AG04450 (cell line): Measurements from ENCODE around the gene CDC42EP3. TPM values are rescaled to one million over a fixed set of nuclear protein-coding genes. Genes with fewer than 3 reads are reported as not detected.
A peak's percentile ranks its signal among the peaks of the same experiment; 100 is the strongest.

Source experiments
- CTCF ChIA-PET: fragments of 300-600, 350-600 bp; formaldehyde crosslinking; extraction: SDS; loops from one replicate; lab custom pipeline; 2022; ENCODE audit warnings: antibody characterized with exemption, inconsistent platforms; lab: Charles Lee
- POLR2A ChIA-PET: fragments of 350-600 bp; formaldehyde crosslinking; extraction: SDS; loops from one replicate; lab custom pipeline; 2021; ENCODE audit warnings: antibody characterized with exemption, inconsistent platforms; lab: Yijun Ruan, JAX
- DNase-seq: peaks from one replicate; pipeline ENCODE4 v3.0.0-alpha.2; 2011; ENCODE audit warnings: low read depth, low spot score
- H3K27ac ChIP-seq: one replicate; pipeline ENCODE4 v1.5.1; 2012; ENCODE audit warnings: low read depth, low read length, control low read depth
- H3K27me3 ChIP-seq: one replicate; pipeline ENCODE4 v1.6.0; 2012; ENCODE audit warnings: low read length; ENCODE audit not compliant: control insufficient read depth, insufficient read depth
- H3K4me3 ChIP-seq: 2 replicates; pipeline ENCODE4 v1.5.1; 2011; ENCODE audit warnings: mild to moderate bottlenecking, low read depth, low read length, control low read depth
- H3K9me3 ChIP-seq: 2 replicates; pipeline ENCODE4 v1.5.1; 2012; ENCODE audit warnings: low read length; ENCODE audit not compliant: control insufficient read depth, insufficient read depth
- CTCF ChIP-seq: IDR thresholded peaks from 2 replicates; pipeline ENCODE4 v1.5.1; 2011; ENCODE audit warnings: low read depth, low read length, control low read depth, inconsistent platforms
- polyA plus RNA-seq: library from polyadenylated mRNA; depleted of rRNA; stranded (reverse); fragments of >200 nt; gene quantifications from 2 replicates; pipeline ENCODE4 v1.2.3, GENCODE V29; 2011

Gene CDC42EP3
- polyA plus RNA-seq, 1 experiment, result 245 TPM

- H3K27me3 ChIP-seq, result no peaks in the 10 kb centered on the region
- no peak for DNase-seq
- H3K9me3 ChIP-seq, result no peaks in the 10 kb centered on the region
- H3K4me3 ChIP-seq, result no peak overlapping the region
- POLR2A ChIA-PET, result interaction anchor here (0.7 kb wide), 1 partner anchor 28 kb away, joined by 3 read pairs; no protein-coding TSS in a partner anchor
- no peak for TF ChIP-seq CTCF
- CTCF ChIA-PET, result no interaction called here
- no peak overlapping the region for H3K27ac ChIP-seq
Measured at GRCh38 chr2:37630301-37630700, 41.1 kb downstream of the CDC42EP3 start.

GRCh38 chr2:37629529-37629928 is 41.9 kb downstream of the CDC42EP3 start:
- TF ChIP-seq CTCF, result no peak
- no peaks in the 10 kb centered on the region for H3K9me3 ChIP-seq
- ChIA-PET POLR2A (no interaction called here), CTCF (interaction anchor here (1.0 kb wide), 1 partner anchor 248 kb away, joined by 3 read pairs; no protein-coding TSS in a partner anchor)
- DNase-seq, result no peak
- no peak overlapping the region for H3K27ac ChIP-seq
- no peak overlapping the region for H3K4me3 ChIP-seq
- H3K27me3 ChIP-seq, result no peaks in the 10 kb centered on the region

GRCh38 chr2:37627710-37628109 is 43.7 kb downstream of the CDC42EP3 start:
- CTCF ChIA-PET, result no interaction called here
- POLR2A ChIA-PET, result no interaction called here
- H3K27ac ChIP-seq, result no peak overlapping the region
- no peak overlapping the region for H3K4me3 ChIP-seq
- TF ChIP-seq CTCF, result no peak
- DNase-seq, result no peak
- H3K27me3 ChIP-seq, result no peaks in the 10 kb centered on the region
- H3K9me3 ChIP-seq, result no peaks in the 10 kb centered on the region

GRCh38 chr2:37625796-37626571 is 45.5 kb downstream of the CDC42EP3 start:
- POLR2A ChIA-PET, result interaction anchor here (0.7 kb wide), 1 partner anchor 28 kb away, joined by 3 read pairs; no protein-coding TSS in a partner anchor
- Histone ChIP-seq H3K27me3 (no peaks in the 10 kb centered on the region), H3K9me3 (no peaks in the 10 kb centered on the region), H3K4me3 (no peak overlapping the region), H3K27ac (peak overlapping the region; percentile 34)
- TF ChIP-seq CTCF, result no peak
- CTCF ChIA-PET, result interaction anchor here (3.5 kb wide), 1 partner anchor 252 kb away, joined by 12 read pairs; no protein-coding TSS in a partner anchor
- DNase-seq, result no peak

GRCh38 chr2:37625156-37625555 is 46.3 kb downstream of the CDC42EP3 start:
- Histone ChIP-seq H3K4me3 (no peak overlapping the region), H3K27me3 (no peaks in the 10 kb centered on the region), H3K27ac (peak overlapping the region; percentile 34), H3K9me3 (no peaks in the 10 kb centered on the region)
- CTCF ChIA-PET, result interaction anchor here (3.5 kb wide), 1 partner anchor 252 kb away, joined by 12 read pairs; no protein-coding TSS in a partner anchor
- TF ChIP-seq CTCF, result no peak
- no peak for DNase-seq
- POLR2A ChIA-PET, result interaction anchor here (0.7 kb wide), 1 partner anchor 28 kb away, joined by 3 read pairs; no protein-coding TSS in a partner anchor
